ENCODE results near the gene PGAP3. TPM values are rescaled to one million over a fixed set of nuclear protein-coding genes. Genes with fewer than 3 reads are reported as not detected.
A peak's percentile ranks its signal among the peaks of the same experiment; 100 is the strongest.

PGAP3 gene
- total RNA-seq, 1 experiment from 2014 or later: 29.0 TPM

- Histone ChIP-seq H2BK15ac (ENCODE audit: low read depth, low read length) (no peak overlapping the region), H2AK5ac (ENCODE audit: insufficient read length, low read length) (no peak overlapping the region), H3K18ac (ENCODE audit: insufficient read length, low read depth, low read length) (no peak overlapping the region), H4K5ac (ENCODE audit: insufficient read length, low read depth, low read length) (no peak overlapping the region), H3K9me3 (ENCODE audit: control insufficient read depth, low read depth, low read length) (no peaks in the 10 kb centered on the region), H3K79me1 (ENCODE audit: insufficient read depth, low read depth, low read length, poor library complexity, severe bottlenecking) (no peaks in the 10 kb centered on the region), H3K4me1 (ENCODE audit: insufficient read depth, low read length) (0 out of 2 replicates have a peak, but pooled peaks cover 3% of the 10 kb centered on the region), H3K27ac (ENCODE audit: insufficient read length, low read depth, low read length) (no peak overlapping the region), H3K9ac (ENCODE audit: extremely low read depth, insufficient read length, low read length) (no peak overlapping the region), H3K4me2 (ENCODE audit: insufficient read depth, insufficient read length, low read length) (no peak overlapping the region), H2BK20ac (ENCODE audit: low read depth, low read length, poor library complexity, severe bottlenecking) (no peak overlapping the region), H3K27me3 (ENCODE audit: insufficient read depth, low read length) (no peaks in the 10 kb centered on the region), H3K4ac (ENCODE audit: low read depth, low read length) (no peak overlapping the region), H3K79me2 (ENCODE audit: insufficient read depth, low read length) (no peaks in the 10 kb centered on the region), H4K8ac (replicated peaks; ENCODE audit: insufficient read length, low read depth, low read length) (no peak overlapping the region), H3K56ac (ENCODE audit: insufficient read length, low read depth, low read length) (no peak overlapping the region), H2AFZ (ENCODE audit: low read length) (no peak overlapping the region), H2BK12ac (ENCODE audit: insufficient read length, low read depth, low read length) (no peak overlapping the region), H4K20me1 (ENCODE audit: control insufficient read depth, insufficient read depth, insufficient read length) (no peaks in the 10 kb centered on the region), H3K23ac (ENCODE audit: insufficient read length, low read depth, low read length) (no peak overlapping the region), H3K23me2 (ENCODE audit: insufficient read length, low read depth, low read length, poor library complexity, severe bottlenecking) (no peaks in the 10 kb centered on the region), H3K14ac (ENCODE audit: insufficient read depth, low read length) (no peak overlapping the region), H2BK120ac (ENCODE audit: low read depth, low read length, poor library complexity, severe bottlenecking) (no peak overlapping the region), H4K91ac (ENCODE audit: insufficient read length, low read depth, low read length) (no peak overlapping the region), H2BK5ac (ENCODE audit: insufficient read length, low read length) (no peak overlapping the region), H3T11ph (ENCODE audit: low read length) (no peak overlapping the region)
- no CpG with 5 or more reads among the region's 13 CpGs for WGBS (ENCODE audit: extremely low coverage, insufficient read length, low lambda C conversion rate)
- H3K27me3 Mint-ChIP-seq (ENCODE audit: low read depth): no peaks in the 10 kb centered on the region
- peaks cover 3 to 24% (median 14%) of the 10 kb centered on the region in 3 experiments for H3K36me3 Mint-ChIP-seq (ENCODE audit: insufficient read depth in 1 of 3, low read depth in 3 of 3)
- no peak for DNase-seq
- no peaks in the 10 kb centered on the region for H3K9me3 Mint-ChIP-seq
- TF ChIP-seq CTCF (conservative IDR thresholded peaks at IDR 0.05): peak; percentile 45
- H3K4me1 Mint-ChIP-seq: peaks cover 32 to 34% of the 10 kb centered on the region in 2 experiments
- H3K27ac Mint-ChIP-seq: peak overlapping the region; percentile 42 to 87 (median 59); a peak in 3 of 7 replicates
- H3K4me3 Mint-ChIP-seq: peak overlapping the region in 1 of 2 experiments; percentile 63; a peak in 1 of 5 replicates
These were observed 9.3 kb downstream of the PGAP3 start for GRCh38 chr17:39678340-39679116.
